Epithelial cell of esophagus (primary cell): Measurements from ENCODE around the gene BHLHA9.
"Not testable (repeated sequence)": the region's sequence is repeated elsewhere in the genome, so short reads cannot be mapped to it uniquely, and the experiment has no call there.

Experiments
- DNase-seq: peaks from one replicate; pipeline ENCODE4 v3.0.0; 2010; ENCODE audit warnings: low read depth
- H3K4me3 ChIP-seq: 2 replicates; pipeline ENCODE4 v1.5.1; 2011; ENCODE audit warnings: mild to moderate bottlenecking, low read length, control low read depth
- TF ChIP-seq, protein P1 (sequence below): IDR thresholded peaks from 2 replicates; pipeline ENCODE4 v1.5.1; 2011; ENCODE audit warnings: low read depth, mild to moderate bottlenecking, low read length, control low read depth, inconsistent platforms; ENCODE audit not compliant: insufficient read depth; ENCODE audit errors: missing control alignments

The BHLHA9 gene

GRCh38 chr17:1304962-1305563 is 34.8 kb downstream of the BHLHA9 start:
- no peak overlapping the region for H3K4me3 ChIP-seq
- DNase-seq: no peak
- TF ChIP-seq, protein P1, sequence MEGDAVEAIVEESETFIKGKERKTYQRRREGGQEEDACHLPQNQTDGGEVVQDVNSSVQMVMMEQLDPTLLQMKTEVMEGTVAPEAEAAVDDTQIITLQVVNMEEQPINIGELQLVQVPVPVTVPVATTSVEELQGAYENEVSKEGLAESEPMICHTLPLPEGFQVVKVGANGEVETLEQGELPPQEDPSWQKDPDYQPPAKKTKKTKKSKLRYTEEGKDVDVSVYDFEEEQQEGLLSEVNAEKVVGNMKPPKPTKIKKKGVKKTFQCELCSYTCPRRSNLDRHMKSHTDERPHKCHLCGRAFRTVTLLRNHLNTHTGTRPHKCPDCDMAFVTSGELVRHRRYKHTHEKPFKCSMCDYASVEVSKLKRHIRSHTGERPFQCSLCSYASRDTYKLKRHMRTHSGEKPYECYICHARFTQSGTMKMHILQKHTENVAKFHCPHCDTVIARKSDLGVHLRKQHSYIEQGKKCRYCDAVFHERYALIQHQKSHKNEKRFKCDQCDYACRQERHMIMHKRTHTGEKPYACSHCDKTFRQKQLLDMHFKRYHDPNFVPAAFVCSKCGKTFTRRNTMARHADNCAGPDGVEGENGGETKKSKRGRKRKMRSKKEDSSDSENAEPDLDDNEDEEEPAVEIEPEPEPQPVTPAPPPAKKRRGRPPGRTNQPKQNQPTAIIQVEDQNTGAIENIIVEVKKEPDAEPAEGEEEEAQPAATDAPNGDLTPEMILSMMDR: no peak

GRCh38 chr17:1307829-1308228 is 37.6 kb downstream of the BHLHA9 start:
- H3K4me3 ChIP-seq, DNase-seq: not testable (repeated sequence)

GRCh38 chr17:1312261-1312870 is 42.1 kb downstream of the BHLHA9 start:
- TF ChIP-seq, protein P1: no peak
- no peak overlapping the region for H3K4me3 ChIP-seq
- DNase-seq: no peak

GRCh38 chr17:1313270-1314005 is 43.2 kb downstream of the BHLHA9 start:
- no peak overlapping the region for H3K4me3 ChIP-seq
- DNase-seq: no peak
- TF ChIP-seq, protein P1: no peak

DNA sequence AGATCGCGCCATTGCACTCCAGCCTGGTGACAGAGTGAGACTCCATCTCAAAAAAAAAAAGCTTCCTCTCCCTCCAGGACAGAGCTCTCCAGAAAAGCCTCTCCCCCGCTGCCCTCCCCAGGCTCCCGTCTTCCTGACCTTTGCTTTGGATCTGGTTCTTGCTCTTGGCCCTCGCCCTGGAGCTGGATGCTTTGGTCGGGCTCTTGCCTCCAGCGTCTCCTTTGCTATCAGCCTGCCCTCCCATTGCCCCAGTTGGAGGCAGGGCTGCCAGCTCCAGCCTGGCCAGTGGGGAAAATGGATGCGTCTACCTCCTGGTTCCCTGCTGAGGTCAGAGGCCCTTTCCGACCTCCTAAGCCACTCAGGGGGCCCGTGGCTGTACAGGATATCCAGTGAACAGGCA is 45.2 kb downstream of the BHLHA9 start:
- TF ChIP-seq, protein P1: no peak
- H3K4me3 ChIP-seq: no peak overlapping the region
- no peak for DNase-seq

DNA sequence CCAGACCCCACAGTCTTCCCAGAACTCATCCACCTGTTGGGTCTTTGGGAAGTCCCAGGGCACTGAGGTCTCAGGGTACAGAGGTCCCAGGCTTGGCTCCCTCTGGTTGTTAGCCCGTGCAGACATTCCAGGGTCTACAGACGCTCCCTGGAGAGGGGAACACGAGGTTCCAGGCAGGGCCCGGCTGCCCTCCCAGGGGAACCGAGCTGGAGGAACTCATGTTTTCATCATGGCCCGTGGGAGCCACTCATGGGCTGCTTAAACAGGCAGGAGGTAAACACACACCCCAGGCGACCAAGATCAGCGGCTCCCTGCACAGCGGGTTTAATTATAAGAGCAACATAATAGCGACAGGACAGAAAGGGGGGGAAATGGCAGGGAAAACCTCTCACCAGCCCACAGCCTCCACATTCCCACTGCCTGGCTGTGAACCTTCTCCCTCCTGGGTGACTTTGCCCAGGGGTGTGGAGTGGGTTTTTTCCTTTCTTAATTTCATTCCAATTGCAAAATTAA is 45.7 kb downstream of the BHLHA9 start:
- TF ChIP-seq, protein P1: no peak
- H3K4me3 ChIP-seq: no peak overlapping the region
- DNase-seq: no peak
